ENCODE results near the gene SPP1. TPM values are rescaled to one million over a fixed set of nuclear protein-coding genes. Genes with fewer than 3 reads are reported as not detected.
"Not testable (repeated sequence)": the region's sequence is repeated elsewhere in the genome, so short reads cannot be mapped to it uniquely, and the experiment has no call there.

SPP1 gene
- total RNA-seq, 1 donor from 2014 or later, result not detected

- DNase-seq (ENCODE audit: low read depth in 2 of 2), result no peak
Measured at GRCh38 chr4:88022289-88022688, 46.8 kb downstream of the SPP1 start.

DNA sequence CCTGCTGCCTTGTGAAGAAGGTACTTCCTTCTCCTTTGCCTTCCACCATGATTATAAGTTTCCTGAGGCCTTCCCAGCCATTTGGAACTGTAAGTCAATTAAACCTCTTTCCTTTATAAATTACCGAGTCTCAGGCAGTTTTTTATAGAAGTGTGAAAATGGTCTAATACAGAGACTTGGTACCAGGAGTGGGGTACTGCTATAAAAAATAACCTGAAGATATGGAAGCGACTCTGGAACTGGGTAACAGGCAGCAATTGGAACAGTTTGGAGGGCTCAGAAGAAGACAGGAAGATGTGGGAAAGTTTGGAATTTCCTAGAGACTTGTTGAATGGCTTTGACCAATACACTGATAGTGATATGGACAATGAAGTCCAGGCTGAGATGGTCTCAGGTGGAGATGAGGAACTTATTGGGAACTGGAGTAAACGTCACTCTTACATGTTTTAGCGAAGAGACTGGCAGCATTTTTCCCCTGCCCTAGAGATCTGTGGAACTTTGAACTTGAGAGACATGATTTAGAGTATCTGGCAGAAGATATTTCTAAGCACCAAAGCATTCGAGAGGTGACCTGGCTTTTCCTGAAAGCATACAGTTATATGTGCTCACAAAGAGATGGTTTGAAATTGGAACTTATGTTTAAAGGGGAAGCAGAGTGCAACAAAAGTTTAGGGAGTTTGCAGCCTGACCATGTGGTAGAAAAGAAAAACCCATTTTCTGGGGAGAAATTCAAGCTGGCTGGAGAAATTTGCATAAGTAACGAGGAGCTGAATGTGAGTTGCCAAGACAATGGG lies 50.6 kb downstream of the SPP1 start:
- DNase-seq (ENCODE audit: low read depth in 2 of 2), result not testable (repeated sequence)

- DNase-seq (ENCODE audit: low read depth in 2 of 2), result no peak
Measured at GRCh38 chr4:88027611-88028608, 52.4 kb downstream of the SPP1 start.

DNA sequence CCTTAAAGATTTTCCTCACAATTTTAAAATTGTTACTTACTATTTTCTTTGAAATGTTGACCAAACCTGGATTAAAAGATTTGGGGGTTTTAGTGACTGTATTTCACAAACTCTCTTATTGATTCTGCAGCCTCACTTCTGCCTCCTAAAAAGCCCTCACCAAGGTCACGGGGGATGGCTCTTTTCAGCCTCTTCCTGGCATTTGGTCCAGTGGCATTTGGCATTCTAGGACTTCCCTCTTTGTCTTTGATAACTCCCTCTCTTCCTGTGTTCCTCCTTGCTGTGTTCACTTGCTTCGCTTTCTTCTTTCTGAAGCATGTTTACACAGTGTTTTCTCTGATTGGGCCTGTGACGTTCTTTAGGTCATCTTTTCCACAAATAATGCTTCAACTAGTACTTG lies 53.4 kb downstream of the SPP1 start:
- DNase-seq (ENCODE audit: low read depth in 2 of 2), result no peak

GRCh38 chr4:88029556-88029955 lies 54.0 kb downstream of the SPP1 start:
- no peak for DNase-seq (ENCODE audit: low read depth in 2 of 2)

DNA sequence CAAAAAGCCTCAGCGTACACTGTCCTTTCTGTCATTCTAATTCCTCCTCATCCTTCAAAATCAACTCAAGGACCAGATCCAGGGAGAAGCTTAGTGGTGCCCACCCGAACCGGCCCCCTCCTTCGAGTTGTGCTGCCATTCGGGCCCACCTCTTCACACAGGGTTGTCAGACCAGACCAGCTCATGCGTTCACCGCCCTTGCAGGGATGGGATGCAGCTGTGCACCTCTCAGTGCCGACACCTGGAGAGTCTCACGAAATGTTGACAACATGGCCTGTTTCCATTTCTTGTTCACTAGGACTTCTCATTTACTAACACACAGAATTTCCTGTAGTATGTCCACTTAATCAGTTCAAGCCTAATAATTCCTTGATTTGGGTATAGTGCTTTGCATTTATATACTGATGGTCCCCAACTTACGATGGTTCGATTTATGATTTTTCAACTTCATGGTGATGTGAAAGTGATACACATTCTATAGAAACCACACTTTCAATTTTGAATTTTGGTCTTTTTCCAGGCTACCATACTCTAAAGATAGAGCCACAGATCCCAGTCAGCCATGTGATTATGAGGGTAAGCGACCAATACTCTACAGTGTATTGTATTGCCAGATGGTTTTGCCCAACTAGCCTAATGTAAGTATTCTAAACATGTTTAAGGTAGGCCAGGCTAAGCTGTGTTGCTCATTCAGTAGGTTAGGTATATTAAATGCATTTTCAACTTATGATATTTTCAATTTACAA lies 55.2 kb downstream of the SPP1 start:
- DNase-seq (ENCODE audit: low read depth in 2 of 2), result no peak

Other genes with a start within 250 kb of the SPP1 start
- gene IBSP, start 176.2 kb upstream of the SPP1 start, total RNA-seq, result not detected in 2 replicates
- not detected in 2 replicates for gene MEPE, start 142.7 kb upstream of the SPP1 start, total RNA-seq
- gene PKD2, start 31.9 kb downstream of the SPP1 start, total RNA-seq, result 20.6 and 23.0 TPM in 2 replicates
- 11.6 and 13.6 TPM in 2 replicates for gene ABCG2, start 182.9 kb downstream of the SPP1 start, total RNA-seq